Activated CD8-positive, alpha-beta memory T cell treated with anti-CD3 and anti-CD28 coated beads, Interleukin-2, amount 50 U/mL, for 48 hours (primary cell): ENCODE data around the gene BMP6.
"Not testable (repeated sequence)": the region's sequence is repeated elsewhere in the genome, so short reads cannot be mapped to it uniquely, and the experiment has no call there.

Experiments
- DNase-seq: peaks from one replicate; pipeline ENCODE4 v3.0.0-alpha.2; 2020

The BMP6 gene

DNA sequence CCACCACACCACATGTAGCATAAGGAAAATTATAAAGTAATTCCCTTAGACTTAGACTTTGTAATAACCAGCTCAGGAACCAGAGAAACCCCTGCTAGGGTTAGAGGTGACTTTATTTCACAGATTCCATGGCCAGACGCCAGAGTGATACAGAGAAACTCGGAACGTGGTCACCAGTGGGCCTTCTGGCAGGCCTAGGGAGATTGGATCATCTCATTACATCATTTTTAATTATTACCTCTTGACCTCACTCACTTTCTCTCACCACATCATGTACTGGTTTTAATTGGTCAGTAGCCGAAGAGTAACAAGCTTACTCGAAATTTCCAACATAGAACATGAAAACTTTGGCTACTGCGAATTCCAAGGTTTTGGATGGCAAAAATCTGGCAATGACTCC, 72.9 kb downstream of the BMP6 start:
- no peak for DNase-seq

DNA sequence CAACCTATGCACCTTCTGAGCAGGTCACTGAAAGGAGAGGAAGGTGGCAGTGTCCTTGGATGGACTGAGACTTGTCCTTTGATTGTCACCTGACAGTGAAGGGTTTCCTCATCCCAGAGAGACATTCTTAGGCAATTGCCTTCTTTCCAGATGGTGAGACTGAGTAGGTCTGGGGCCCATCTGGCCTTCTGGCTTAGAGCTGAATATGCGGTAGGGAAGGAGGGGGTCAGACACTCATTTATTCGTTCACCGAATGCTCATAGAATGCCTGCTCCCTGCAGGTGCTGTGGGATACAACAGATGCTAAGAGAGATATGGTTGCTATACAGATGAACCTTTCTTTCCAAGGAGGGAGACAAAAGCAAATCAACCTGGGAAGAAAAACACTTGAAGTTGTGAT, 76.8 kb downstream of the BMP6 start:
- DNase-seq = no peak

DNA sequence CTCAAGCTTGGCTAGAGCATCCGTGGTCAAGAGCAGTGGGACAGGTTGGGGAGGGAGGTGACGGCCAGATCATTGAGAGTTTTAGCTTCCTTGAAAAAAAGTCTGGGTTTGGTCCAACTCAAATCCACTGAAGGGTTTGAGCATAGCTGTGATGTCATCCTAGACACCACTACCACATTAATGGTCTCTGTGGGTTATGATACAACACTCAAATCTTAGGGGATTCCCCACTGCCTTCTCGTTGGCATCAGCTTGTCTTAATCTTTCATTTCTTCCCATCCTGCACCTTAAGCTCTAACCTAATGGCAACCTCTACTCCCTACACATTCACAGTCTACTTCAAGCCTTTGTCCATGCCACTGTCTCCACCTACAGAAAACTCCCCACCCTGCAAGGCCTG, 77.3 kb downstream of the BMP6 start:
- no peak for DNase-seq

DNA sequence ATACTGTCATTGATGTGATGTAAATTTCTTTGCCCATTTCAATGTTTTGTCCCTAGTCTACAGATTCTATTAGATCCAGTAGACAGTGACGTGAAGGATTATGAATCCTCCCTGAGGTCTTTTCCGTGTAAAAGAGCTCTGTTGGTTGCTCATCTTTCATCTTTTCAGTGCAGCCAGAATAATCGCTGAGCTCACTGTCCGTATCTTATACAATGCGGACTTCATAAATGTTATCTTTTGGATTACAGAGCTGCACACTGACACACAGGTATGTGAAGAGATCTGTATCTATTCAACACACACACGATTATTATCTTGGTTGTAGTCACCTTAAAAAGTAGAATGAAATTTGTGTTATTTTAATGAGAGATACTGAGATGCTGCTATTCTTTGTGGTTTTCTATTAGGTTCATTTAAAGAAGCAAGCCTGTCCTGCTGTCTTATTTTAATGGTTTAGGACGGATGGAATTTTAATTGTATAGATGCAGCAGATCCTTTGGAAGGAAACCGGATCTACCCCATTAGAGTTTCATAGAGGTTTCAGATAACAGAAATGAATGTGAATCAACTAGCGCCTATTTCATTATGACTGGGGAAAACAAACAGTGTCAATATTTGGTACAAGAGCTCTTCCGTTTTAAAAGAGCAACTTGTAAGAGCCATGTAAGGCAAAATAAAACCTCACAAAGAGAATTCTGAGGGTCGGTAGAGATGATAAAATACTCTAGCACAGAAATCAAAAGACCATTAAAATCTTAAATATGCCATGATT, 79.4 kb downstream of the BMP6 start:
- no peak for DNase-seq

DNA sequence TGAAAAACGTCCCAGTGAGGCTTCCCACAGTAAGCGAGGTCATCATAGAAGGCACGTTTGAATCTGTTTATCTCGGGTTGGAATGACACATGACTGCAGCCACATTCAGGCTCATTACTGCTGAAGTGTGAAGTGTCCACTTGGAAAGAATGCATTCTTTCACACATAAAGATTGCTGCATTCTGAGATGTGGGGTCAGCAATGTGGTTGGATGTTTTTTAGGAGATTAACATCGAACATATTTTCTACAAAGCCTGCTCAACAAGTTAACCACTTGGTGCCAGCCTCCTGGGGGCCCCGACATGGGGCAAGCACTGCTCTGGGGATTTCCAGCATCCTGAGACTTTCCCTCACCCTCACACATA, 79.9 kb downstream of the BMP6 start:
- DNase-seq = no peak

DNA sequence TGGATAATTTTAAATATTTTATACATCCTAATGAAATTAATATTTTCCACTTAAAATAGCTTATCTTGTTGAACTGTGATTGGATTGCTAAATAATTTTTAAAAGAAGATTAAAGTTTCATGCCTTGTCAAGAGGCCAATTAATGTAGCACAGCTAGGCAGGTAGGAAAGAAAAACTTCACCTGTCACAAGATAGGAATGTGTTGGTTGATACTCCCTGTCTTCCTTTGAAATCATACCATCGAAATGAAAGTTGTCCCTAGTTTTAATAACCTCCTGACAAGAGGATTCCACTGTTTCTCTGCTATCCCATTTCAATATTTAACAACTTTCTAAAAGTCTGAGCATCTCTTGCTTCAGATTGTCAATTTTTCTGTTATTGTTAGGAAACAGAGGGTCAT, 80.8 kb downstream of the BMP6 start:
- no peak for DNase-seq

DNA sequence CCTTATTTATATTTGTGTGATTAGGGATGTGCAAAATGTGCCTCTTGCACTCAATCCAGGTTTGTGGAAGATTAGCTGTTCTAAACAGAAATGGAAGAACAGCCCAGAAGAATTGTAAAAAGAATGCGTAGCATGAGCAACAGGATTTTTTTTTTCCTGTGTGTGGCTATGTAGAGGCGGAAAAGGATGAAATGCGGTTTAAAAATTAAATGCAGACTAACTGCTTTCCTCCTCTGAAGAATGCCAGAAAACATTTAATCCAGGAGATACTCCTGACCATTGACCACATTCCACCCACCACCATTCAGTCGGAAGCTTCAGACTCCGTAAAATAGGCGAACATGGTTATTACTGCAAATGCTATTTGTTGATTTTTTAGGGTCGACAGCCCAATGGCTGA, 83.4 kb downstream of the BMP6 start:
- DNase-seq = no peak

DNA sequence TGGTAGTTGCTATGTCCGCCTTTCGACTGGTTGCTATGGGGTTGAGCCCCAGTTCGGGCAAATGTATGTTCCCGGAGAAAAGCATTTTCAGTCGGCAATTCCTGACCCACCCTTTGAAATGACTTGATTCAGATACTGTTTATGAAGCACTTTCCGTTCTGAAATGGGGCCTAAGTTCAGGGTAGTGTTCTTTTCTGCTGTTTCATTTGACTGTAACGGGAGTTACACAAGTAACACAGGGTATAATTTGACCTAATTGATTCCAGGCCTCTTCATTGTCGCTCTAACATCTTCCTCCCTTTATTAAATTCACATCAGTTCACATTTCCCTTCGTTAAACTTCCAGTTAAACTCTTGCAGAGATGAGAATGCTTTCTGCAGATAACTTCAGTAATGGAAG, 85.5 kb downstream of the BMP6 start:
- no peak for DNase-seq

DNA sequence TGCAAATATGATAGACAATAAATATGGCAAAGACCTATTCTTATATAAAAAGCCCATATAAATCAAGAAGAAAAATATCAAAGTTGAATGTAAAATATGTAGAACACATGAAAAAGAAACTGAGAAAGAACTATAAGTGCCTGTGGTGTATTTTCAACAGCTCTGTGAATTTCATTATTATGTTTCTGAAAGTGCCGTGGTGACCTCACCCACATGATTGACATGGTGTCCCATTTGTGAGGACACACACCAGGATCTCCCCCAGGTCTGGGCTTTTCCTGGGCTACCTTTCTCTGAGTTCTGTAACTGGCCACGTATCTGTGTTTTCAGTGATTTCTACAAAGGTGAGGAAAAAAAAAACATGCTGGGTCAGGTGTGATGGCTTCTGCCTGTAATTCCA, 86.7 kb downstream of the BMP6 start:
- DNase-seq = no peak

DNA sequence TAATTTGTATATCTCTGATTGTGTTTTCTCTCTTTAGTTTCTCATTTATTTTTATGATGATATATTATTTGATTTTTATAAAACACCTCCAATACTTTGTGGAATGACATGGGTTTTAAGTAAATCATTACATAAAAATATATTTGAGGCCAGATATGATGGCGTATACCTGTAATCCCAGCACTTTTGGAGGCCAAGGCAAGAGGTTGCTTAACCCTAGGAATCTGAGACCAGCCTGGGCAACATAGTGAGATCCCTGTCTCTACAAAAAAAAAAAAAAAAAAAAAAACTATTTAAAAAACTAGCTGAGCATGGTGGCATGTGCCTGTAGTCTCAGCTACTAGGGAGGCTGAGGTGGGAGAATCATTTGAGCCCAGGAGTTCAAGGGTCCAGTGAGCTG, 87.3 kb downstream of the BMP6 start:
- no peak for DNase-seq

DNA sequence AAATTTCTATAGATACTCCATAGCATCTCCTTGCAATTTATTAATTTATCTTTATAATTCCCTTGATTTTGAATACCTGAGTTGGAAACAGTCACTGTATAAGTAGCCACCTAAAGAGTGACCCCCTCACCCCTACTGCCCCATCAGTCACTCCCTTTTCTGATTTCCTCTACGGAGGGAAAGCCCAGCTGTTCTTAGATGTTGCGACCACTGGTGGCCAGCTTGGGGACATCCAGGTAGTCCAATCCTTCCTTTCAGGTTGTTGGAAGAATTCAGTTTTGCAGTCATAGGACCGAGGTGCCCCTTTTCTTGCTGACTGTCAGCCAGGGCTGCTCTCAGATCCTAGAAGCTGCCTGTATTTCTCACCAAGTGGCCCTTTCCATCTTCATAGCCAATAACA, 87.8 kb downstream of the BMP6 start:
- no peak for DNase-seq

DNA sequence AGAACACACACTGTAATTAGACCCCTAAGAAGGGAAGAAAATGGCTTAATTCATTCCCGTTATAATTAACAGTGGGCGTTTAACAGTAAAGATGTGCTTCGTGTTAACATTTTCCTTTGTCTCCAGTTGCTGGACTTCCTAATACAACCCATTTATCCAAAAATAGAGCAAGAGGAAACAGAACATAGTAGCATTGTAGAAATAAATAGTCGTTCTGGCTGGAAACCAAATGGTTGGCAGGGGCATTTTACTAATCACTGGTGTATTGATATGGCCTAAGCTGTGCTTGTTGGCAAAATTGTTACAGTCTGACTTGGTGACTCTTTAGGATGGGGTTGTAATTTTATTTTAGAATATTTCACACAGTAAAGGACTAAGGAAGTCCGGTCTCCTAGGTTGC, 89.8 kb downstream of the BMP6 start:
- no peak for DNase-seq

DNA sequence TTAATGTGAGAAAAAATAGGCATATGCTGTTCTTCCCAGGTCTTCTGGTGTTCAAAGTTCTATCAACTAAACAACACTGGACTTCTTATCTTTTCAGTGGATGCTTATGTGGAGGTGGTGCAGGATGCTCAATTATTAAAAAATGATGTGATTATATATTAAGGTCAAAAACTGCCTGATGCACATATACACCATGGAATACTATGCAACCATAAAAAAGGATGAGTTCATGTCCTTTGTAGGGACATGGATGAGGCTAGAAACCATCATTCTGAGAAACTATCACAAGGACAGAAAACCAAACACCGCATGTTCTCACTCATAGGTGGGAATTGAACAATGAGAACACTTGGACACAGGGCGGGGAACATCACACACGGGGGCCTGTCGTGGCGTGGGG, 91.3 kb downstream of the BMP6 start:
- DNase-seq = not testable (repeated sequence)

DNA sequence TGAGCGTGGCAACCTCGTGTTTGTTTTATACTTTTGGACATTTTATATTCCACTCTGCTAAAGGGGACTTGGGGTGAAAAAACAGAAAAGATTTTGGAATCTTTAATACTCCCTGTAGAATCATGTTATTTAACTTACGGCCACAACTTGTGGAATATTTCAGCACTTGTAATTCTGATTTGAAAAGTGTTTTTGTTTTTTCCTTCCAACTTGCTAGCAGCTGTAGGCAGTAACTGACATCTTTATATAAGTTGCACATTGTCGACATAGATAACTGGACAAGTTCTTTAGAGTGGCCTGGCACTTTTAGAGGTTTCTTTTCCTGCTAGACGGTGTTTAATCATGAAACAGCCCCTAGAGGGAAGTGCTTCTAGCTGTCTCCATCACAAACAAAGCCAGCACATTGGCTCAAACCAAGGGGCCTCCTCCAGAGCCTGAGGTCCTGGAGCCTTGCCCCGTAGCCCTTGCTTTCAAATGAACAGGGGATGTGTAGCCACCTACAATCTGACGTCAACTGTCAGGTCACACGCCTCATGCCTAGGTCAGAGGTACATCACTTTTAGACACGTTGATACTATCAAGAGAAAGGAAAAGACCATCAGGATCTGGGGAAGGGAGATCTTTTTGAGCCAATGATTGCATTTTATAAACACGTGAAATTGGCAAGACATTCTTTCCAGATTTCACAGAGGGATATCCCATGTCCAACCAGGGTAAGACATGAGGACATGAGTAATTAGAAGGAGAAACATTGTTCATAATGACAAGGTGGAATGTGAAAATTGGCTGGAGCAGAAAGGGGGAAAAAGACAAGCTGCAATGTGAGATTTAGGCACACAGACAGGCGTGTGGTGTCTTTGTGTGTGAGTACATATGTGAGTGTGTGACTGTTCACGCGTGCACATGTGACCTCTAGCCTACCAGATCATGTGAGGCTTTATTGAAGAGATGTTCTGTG, 92.6 kb downstream of the BMP6 start:
- no peak for DNase-seq

DNA sequence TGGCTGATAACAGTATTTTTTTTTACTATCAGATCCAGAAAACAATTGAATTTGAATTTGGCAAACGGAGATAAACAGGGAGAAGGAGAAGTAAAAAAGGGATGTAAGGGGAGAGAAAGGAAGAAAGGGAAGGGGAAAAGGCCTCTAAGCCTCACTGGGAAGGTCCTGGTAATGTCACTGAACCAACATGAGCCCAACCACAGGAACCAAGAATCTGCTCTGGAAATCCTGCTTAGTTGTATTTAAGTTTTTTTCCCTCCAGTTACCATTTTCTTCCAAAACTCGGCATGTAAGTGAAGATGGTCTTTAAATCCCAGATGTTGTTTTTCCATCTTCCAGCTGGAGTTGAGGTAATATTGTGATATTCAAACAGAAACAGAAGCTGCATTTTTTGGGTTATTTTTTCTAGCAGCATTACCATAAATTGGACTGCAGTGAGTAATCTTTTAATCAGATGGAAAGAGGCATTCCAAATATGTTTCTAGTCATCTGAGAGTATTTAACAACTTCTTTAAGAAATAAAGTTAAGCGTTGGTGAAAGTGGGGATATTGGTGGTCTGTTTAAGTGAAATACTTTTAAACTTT, 93.6 kb downstream of the BMP6 start:
- no peak for DNase-seq

DNA sequence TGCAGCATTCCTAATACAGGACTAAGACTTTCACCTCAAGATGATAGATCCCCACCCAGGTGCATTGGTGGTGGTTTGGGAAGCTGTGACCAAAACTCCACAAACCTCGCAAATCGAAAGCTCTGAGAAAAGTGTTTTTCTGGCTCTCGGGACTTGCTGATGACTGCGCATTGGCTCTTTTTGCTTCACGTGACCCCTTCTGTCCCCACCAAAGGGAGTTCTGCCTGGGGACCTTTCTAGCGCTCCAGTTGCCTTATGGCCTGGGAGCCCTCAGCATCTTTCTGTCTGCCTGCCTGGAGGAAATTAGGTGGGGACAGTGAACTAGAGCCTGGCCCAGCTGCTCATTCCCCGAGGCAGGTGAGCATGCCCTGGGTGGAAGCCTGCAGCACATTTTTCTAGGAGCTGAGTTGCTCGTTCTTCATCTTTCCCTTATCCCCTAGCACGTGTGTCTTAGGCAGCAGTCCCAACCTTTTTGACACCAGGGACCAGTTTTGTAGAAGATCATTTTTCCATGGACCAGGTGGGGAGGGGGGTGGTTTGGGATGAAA, 94.5 kb downstream of the BMP6 start:
- no peak for DNase-seq

DNA sequence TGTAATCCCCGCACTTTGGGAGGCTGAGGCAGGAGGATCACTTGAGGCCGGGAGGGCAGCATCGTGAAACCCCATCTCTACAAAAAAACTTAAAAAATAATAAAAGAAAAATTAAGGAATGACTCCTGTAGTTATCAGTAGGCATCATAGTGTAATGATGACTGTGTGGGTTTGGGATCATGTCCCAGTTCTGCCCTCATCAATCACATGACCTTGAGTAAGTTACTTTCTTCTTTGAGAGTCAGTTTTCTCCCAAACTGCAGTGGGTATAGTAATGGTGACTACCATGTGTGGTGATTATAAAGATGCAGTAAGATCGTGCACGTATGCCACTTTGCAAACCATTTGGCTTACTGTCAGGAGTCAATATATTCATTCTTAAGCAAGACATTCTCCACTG, 95.5 kb downstream of the BMP6 start:
- no peak for DNase-seq

DNA sequence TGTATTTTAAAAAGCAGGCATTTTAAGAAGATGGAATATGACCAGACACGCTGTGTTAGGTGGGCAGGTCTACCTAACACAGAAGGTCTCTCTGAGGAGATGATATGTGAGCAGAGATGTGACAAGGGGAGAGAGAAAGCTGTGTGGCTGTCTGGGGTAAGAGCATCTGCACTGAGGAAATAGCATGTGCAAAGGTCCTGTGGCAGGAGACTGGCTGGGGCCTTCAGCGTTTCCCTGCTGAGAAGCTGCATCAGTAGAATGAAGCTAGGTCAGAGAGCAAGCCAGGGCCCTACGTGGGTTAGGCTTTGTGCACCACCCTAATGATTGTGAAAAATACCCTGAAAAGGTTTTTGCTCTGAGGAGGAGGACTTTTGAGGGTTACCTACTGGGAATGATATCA, 97.7 kb downstream of the BMP6 start:
- no peak for DNase-seq

DNA sequence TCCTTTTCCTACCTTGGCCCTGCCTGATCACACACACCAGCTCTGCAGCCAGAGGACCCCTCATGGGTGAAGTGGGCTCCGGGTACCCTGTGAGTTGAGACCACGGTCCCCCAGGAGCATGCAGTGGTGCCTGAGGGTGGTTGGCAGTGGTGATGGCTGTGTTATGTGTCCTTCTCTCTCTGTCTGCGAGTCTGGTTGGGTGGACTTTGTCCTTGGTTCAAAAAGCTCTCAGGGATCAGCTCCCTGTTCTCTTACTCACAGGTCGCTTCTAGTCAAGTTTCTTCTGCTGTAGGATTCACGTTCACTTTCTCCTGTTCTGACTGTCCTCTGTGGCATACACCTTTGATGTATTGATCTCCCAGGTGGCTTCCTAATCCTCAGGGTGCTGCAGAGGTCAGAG, 100.1 kb downstream of the BMP6 start:
- DNase-seq = no peak

DNA sequence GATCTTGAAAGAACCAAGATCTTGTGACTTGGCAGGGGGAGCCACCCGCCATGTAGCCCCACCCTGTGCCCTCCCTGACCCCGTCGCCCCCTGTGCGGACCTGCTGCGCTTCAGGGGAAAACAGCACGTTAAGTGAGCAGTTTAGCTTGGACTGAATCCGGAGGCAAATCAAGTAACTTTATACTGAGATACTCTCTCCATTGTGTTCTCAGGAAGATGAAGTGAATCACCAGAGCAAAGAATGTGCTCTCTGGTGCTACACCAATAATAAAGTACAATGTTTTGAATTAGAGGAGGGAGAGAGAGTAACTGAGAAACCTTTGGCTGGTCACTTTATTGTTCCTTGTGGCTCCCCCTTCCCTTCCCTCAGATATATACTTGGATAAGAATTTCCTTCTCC, 101.2 kb downstream of the BMP6 start:
- no peak for DNase-seq

DNA sequence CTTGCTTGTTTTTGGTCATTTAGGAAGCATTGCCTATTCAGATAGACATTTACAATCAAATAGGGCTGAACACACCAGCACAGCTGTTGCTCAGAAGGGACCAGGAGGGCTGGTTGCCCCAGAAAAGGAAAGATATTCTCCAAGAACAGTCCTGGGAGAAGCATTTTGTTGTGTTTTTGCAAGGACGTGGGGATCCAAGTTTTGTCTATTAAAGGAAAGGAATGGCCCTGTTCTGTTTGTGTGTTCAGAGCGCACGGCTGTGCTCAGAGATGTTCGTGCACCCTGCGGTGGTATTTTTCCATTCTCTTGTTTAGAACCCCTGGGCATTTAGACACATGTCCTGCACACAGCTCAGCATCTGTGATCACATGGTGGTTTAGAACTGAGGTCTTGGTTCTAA, 102.2 kb downstream of the BMP6 start:
- DNase-seq = no peak

DNA sequence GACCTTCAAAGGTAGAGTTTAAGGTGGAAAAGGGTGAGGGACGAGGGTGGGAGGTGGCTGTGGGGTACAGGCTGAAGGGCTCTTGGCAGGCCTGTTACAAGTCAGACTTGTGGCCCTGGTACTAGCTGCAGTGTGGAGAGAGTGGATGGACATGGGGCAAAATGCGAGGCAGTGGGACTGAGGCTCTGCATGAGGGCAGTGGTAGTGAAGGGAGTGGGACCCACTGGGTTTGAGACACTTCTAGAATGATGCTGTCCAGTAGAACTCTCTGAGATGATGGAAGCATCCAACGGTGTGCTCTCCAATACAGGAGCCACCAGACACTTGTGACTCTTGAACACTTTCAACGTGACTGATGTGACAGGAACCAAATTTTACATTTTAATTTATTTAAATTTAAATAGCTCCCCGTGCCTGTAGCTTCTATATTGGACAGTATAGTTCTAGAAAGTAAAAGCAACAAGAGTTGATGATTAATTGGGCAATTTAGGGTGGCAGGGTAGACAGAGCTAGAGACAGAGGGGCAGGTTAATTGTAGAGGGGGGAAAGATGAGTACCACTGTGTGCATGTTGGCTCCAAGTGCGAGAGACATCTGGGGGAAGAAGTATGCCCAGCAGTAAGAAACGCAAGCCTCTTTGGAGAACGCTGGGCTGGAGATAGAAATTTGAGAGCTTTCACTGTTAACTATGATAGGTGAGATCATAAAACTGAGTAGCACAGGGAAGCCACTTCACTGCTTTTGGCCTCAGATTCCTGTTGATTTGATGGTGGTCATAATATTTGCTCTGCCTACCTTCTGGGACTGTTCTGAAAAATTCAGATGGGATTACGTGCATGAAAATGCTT, 107.2 kb downstream of the BMP6 start:
- no peak for DNase-seq

DNA sequence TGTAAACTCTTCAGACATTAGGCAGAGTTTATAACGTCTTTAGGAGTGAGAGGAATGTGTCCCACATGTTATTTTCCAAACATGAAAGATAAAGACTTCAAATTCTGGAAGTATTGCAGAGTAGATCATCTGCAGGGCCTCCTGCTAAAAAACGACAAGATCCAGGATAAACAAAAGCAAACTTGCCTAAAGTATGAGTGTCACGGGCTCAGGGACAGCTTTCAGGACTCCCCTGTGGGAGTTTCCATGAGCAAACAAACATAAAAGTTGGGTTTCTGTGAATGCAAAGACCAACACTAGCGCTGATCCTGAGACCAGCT, 107.8 kb downstream of the BMP6 start:
- no peak for DNase-seq
